ENCODE results near the gene NRBP1. TPM values are rescaled to one million over a fixed set of nuclear protein-coding genes. Genes with fewer than 3 reads are reported as not detected.

Gene NRBP1
- total RNA-seq (ENCODE audit: low replicate concordance): 136 and 151 TPM in 2 replicates

- peak within 1 kb of the TSS; percentile 59 for H2AFZ ChIP-seq (replicated peaks)
- H3K36me3 Mint-ChIP-seq: peaks cover 4% of the 10 kb centered on the region
- H3K27ac ChIP-seq: peak within 1 kb of the TSS; percentile 95
- H3K9me3 ChIP-seq (ENCODE audit: low read depth): no peaks in the 10 kb centered on the region
- H3K27me3 ChIP-seq: no peaks in the 10 kb centered on the region
- no peaks in the 10 kb centered on the region for H3K27me3 Mint-ChIP-seq (ENCODE audit: insufficient read depth, low read depth)
- H3K36me3 ChIP-seq: no peaks in the 10 kb centered on the region
- peaks cover 24% of the 10 kb centered on the region for H3F3A ChIP-seq (ENCODE audit: low read depth)
- H3K4me1 Mint-ChIP-seq: peaks cover 26% of the 10 kb centered on the region
- H3K9me3 Mint-ChIP-seq: no peaks in the 10 kb centered on the region
- H3K79me2 ChIP-seq (ENCODE audit: low read depth): peaks cover 44% of the 10 kb centered on the region
- H3K4me1 ChIP-seq: peaks cover 12% of the 10 kb centered on the region
- peak; percentile 98 for DNase-seq (ENCODE audit: low spot score)
- H3K4me3 ChIP-seq: peak within 1 kb of the TSS; percentile 94
- peak within 1 kb of the TSS; percentile 89 for H3K4me2 ChIP-seq
- peak within 1 kb of the TSS; percentile 95 for H3K27ac Mint-ChIP-seq
- TF ChIP-seq CTCF (IDR thresholded peaks at IDR 0.05): peak; percentile 6
- no peak for TF ChIP-seq EZH2 (IDR thresholded peaks at IDR 0.05)
- TF ChIP-seq EZH2phosphoT487 (IDR thresholded peaks at IDR 0.05): no peak
- H4K20me1 ChIP-seq (ENCODE audit: low read depth): peaks cover 44% of the 10 kb centered on the region
- H3K4me3 Mint-ChIP-seq: peak within 1 kb of the TSS; percentile 99
- peak within 1 kb of the TSS; percentile 94 for H3K9ac ChIP-seq
These were observed at the start of gene NRBP1 for GRCh38 chr2:27428213-27428977. Gene NRBP1 (plus strand): TSS chr2:27428631. CDS start chr2:27433274, 4,643 bp downstream.

- Histone ChIP-seq H3K9me3 (ENCODE audit: low read depth) (no peaks in the 10 kb centered on the region), H3K4me3 (peak overlapping the region; percentile 61)
- DNase-seq (ENCODE audit: low spot score): no peak
These were observed 49.6 kb upstream of the NRBP1 start for GRCh38 chr2:27378809-27379290.

GRCh38 chr2:27379383-27379835 is 49.0 kb upstream of the NRBP1 start:
- no peaks in the 10 kb centered on the region for H3K36me3 ChIP-seq
- Mint-ChIP-seq H3K27ac (peak overlapping the region; percentile 94), H3K9me3 (no peaks in the 10 kb centered on the region)

More at GRCh38 chr2:27378809-27379290, 49.6 kb upstream of the NRBP1 start:
- H3K4me3 Mint-ChIP-seq: peak overlapping the region; percentile 96
- no peaks in the 10 kb centered on the region for H4K20me1 ChIP-seq (ENCODE audit: low read depth)
- no peak for TF ChIP-seq EZH2 (IDR thresholded peaks at IDR 0.05)
- TF ChIP-seq EZH2phosphoT487 (IDR thresholded peaks at IDR 0.05): no peak
- TF ChIP-seq CTCF (IDR thresholded peaks at IDR 0.05): no peak
- peaks cover 28% of the 10 kb centered on the region for H3K36me3 Mint-ChIP-seq
- H3K9ac ChIP-seq: peak overlapping the region; percentile 47
- H3K9me3 Mint-ChIP-seq: no peaks in the 10 kb centered on the region
- H3K36me3 ChIP-seq: no peaks in the 10 kb centered on the region
- peak overlapping the region; percentile 14 for H3K27ac Mint-ChIP-seq
- H3K79me2 ChIP-seq (ENCODE audit: low read depth): peaks cover 23% of the 10 kb centered on the region
- H3K27me3 ChIP-seq: no peaks in the 10 kb centered on the region
- H3K4me2 ChIP-seq: peak overlapping the region; percentile 84
- peaks cover 8% of the 10 kb centered on the region for H3K4me1 ChIP-seq
- H3F3A ChIP-seq (ENCODE audit: low read depth): peaks cover 51% of the 10 kb centered on the region
- peak overlapping the region; percentile 29 for H3K27ac ChIP-seq
- H3K27me3 Mint-ChIP-seq (ENCODE audit: insufficient read depth, low read depth): peaks cover 14% of the 10 kb centered on the region
- H3K4me1 Mint-ChIP-seq: peaks cover 24% of the 10 kb centered on the region
- no peak overlapping the region for H2AFZ ChIP-seq (replicated peaks)

More at GRCh38 chr2:27379383-27379835, 49.0 kb upstream of the NRBP1 start:
- DNase-seq (ENCODE audit: low spot score): no peak
- H3K27ac ChIP-seq: peak overlapping the region; percentile 95
- H3K27me3 ChIP-seq: no peaks in the 10 kb centered on the region
- TF ChIP-seq EZH2 (IDR thresholded peaks at IDR 0.05) (no peak), EZH2phosphoT487 (IDR thresholded peaks at IDR 0.05) (no peak), CTCF (IDR thresholded peaks at IDR 0.05) (no peak)
- peak overlapping the region; percentile 96 for H3K4me3 Mint-ChIP-seq
- no peak overlapping the region for H2AFZ ChIP-seq (replicated peaks)
- peak overlapping the region; percentile 47 for H3K9ac ChIP-seq
- peaks cover 24% of the 10 kb centered on the region for H3K4me1 Mint-ChIP-seq
- peaks cover 28% of the 10 kb centered on the region for H3K36me3 Mint-ChIP-seq
- peak overlapping the region; percentile 84 for H3K4me2 ChIP-seq
- H3K9me3 ChIP-seq (ENCODE audit: low read depth): no peaks in the 10 kb centered on the region
- peak overlapping the region; percentile 61 for H3K4me3 ChIP-seq
- H3K4me1 ChIP-seq: peaks cover 8% of the 10 kb centered on the region
- H4K20me1 ChIP-seq (ENCODE audit: low read depth): no peaks in the 10 kb centered on the region
- peaks cover 14% of the 10 kb centered on the region for H3K27me3 Mint-ChIP-seq (ENCODE audit: insufficient read depth, low read depth)
- H3F3A ChIP-seq (ENCODE audit: low read depth): peaks cover 47% of the 10 kb centered on the region
- H3K79me2 ChIP-seq (ENCODE audit: low read depth): peaks cover 23% of the 10 kb centered on the region
